ENCODE data around the gene CCRL2.

Gene CCRL2

DNA sequence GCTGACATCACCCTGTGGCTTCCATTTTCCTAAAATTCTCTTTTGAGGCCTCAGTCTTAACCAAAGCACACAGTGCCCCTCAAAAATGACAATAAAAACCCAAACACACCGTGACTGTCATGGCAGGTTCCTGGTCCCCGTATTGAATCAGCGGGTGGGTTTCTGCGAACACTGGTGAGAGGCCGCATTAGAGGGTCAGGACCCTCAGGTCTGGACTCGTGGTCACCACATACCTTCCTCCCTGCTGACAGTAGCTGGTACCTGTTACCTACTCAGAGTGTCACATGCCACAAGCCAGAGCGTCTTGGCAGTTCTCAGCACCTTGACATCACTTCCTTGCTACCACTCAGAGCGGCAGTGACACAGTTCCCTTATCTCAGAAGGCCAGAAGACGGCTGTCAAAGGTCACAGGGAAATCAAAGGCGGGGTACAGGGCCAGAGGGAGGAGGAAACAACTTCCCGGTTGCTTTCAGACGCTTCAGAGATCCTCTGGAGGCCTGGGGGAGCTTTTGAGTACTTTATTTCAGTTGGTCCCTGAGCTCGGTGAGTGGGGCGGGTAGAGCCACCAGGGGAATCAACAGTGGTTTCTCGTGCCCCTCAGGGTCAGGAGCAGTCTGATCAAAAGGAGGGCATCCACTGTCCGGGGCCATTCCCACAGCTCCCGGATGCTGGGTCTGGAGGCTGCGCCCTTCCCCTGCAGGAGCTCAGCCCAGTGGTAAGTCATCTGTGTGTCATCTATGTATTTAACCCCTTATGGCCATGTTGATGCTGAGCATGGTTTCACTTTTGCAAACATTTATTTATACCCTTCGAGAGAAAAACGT is at the start of gene CCRL2, which contains the start of gene CCR5AS:
CCRL2 (plus strand) TSS at position 472 of the 824 bp plus-strand sequence. CDS start 821 bp downstream, outside the sequence.
CCR5AS (minus strand) TSS at position 279 of the 824 bp plus-strand sequence.
- DNase-seq: peak; percentile 77

GRCh38 chr3:46358466-46358865 is 48.6 kb upstream of the CCRL2 start:
- no peak for DNase-seq

DNA sequence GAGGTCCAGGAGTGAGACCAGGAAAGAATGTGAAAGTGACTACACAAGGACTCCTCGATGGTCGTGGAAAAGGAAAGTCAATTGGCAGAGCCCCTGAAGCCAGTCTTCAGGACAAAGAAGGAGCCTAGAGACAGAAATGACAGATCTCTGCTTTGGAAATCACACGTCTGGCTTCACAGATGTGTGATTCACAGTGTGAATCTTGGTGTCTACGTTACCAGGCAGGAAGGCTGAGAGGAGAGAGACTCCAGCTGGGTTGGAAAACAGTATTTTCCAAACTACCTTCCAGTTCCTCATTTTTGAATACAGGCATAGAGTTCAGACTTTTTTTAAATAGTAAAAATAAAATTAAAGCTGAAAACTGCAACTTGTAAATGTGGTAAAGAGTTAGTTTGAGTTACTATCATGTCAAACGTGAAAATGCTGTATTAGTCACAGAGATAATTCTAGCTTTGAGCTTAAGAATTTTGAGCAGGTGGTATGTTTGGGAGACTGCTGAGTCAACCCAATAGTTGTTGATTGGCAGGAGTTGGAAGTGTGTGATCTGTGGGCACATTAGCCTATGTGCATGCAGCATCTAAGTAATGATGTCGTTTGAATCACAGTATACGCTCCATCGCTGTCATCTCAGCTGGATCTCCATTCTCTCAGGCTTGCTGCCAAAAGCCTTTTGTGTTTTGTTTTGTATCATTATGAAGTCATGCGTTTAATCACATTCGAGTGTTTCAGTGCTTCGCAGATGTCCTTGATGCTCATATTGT is 47.1 kb upstream of the CCRL2 start:
- no peak for DNase-seq

- DNase-seq: no peak
Observed at GRCh38 chr3:46360907-46361306, 46.2 kb upstream of the CCRL2 start.

DNA sequence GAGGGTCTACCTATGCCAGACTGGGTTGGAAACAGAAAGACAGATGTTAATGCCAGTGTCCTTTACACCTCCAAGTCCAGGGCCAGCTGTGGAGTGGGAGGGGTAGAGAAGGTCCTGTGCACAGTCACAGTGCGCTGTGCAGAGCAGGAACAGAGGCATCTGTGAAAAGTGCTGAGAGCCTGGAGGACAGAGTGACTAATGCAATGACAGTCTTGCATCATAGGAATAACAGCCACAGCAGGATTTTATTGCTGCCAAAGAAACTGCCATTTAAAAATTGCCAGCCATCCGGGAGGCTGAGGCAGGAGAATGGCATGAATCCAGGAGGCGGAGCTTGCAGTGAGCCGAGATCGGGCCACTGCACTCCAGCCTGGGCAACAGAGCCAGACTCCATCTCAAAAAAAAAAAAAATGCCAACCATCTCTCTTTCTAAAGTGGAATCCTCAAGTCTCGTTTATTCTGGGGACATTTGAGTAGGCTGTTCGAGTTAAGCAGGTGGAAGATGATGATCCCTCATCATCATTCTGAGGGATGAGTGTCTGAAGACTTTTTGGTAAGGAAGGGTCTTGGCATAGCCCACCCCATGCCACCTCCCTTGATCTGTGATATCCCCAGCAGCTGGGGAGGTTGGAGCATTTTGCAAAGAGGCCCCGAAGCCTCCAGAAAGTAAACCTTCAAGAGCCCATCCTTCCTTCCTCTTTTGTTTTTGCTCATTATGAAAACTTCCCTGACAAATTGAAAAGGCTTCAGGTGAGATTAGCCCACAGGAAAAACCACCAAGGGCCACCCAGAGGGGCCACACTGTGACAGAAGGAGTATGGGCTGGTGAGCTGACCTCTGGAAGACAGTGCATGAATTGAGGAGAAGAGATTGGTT is 45.4 kb upstream of the CCRL2 start:
- DNase-seq: peak; percentile 48

DNA sequence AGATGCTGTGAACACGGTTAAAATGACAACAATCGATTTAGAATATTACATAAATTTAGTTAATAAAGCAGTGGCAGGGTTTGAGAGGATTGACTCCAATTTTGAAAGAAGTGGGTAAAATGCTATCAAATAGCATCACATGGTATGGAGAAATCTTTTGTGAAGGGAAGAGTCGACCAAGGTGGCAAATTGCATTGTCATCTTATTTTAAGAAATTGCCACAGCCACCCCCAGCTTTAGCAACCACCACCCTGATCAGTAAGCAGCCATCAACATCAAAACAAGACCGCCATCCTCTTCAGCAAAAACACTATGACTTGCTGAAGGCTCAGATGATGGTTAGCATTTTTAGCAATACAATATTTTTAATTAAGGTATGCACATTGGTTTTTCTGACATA is 42.0 kb upstream of the CCRL2 start:
- DNase-seq: no peak

DNA sequence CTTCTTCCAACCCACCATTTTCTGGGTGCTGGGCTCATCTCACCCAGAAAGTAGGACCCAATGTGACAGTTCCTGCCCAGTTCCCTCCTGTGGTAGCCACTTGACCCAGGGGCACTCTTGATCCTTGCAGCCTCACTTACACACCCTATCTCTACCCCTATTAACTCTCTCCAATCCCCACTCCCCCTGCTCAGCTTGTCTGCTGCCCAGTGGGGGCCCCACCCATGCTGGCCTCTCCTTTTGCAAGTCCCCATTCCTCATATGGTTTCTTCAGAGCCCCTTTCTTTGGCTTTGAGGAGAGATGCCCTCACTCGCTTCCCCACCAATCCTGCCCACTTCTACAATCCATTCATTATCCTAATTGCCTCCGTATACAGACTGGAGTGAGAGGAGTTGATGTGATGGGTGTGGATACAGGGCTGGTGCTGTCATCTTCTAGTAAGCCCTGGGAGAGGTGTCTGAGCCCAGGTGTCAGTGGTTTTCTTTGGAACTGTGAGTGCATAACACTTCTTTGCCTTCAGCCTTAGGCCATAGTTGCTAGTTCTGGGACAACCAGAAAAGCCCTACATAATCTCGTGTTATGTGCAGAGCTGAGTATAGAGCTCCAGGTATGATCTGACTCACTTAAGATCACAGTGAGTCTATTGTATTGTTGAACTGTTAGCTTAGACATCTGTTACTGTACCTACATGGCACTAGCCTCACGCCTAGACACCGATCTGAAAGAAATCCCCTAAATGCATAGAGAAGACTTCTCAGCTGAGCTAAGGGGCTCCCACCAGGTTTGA is 41.1 kb upstream of the CCRL2 start:
- no peak for DNase-seq

- DNase-seq: no peak
Observed at GRCh38 chr3:46367811-46368210, 39.2 kb upstream of the CCRL2 start.

DNA sequence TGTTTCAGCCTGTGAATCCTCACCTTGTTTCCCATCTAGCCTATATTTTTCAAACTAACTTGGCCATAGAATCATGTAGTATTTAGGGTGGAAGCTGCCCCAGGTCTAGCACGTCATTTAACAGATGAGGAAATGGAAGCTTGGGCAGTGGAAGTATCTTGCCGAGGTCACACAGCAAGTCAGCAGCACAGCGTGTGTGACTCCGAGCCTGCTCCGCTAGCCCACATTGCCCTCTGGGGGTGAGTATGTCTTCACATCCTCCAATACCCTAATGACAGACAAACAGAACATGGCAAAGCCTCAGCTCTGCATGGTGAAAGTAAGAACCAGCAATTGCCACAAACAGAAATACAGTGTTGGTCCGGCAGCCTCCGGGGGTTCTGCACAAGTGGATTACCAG is 38.5 kb upstream of the CCRL2 start:
- peak; percentile 82 for DNase-seq

- DNase-seq: no peak
Observed at GRCh38 chr3:46369151-46369550, 37.9 kb upstream of the CCRL2 start.

- no peak for DNase-seq
Observed at GRCh38 chr3:46369675-46370132, 37.4 kb upstream of the CCRL2 start.

- no peak for DNase-seq
Observed at GRCh38 chr3:46370839-46371518, 36.1 kb upstream of the CCRL2 start, which contains the start of gene CCR5. TSS of gene CCR5 (plus strand) at chr3:46370946. CDS start at chr3:46372903, 1,957 bp downstream.

- no peak for DNase-seq
Observed at GRCh38 chr3:46371519-46372340, 35.3 kb upstream of the CCRL2 start.

GRCh38 chr3:46372492-46373359 is 34.3 kb upstream of the CCRL2 start:
- DNase-seq: no peak

DNA sequence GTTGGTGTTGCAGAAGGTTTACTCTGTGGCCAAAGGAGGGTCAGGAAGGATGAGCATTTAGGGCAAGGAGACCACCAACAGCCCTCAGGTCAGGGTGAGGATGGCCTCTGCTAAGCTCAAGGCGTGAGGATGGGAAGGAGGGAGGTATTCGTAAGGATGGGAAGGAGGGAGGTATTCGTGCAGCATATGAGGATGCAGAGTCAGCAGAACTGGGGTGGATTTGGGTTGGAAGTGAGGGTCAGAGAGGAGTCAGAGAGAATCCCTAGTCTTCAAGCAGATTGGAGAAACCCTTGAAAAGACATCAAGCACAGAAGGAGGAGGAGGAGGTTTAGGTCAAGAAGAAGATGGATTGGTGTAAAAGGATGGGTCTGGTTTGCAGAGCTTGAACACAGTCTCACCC is 32.3 kb upstream of the CCRL2 start:
- no peak for DNase-seq

- DNase-seq: no peak
Observed at GRCh38 chr3:46375218-46375617, 31.8 kb upstream of the CCRL2 start.

- DNase-seq: no peak
Observed at GRCh38 chr3:46375814-46376213, 31.2 kb upstream of the CCRL2 start.

- DNase-seq: peak; percentile 54
Observed at GRCh38 chr3:46378426-46378942, 28.6 kb upstream of the CCRL2 start.

Data from CD4-positive, alpha-beta T cell treated with Interferon gamma for 1 hour (primary cell).